Naive thymus-derived CD4-positive, alpha-beta T cell (primary cell): ENCODE measurements around the gene TMEM132D. TPM values are rescaled to one million over a fixed set of nuclear protein-coding genes. Genes with fewer than 3 reads are reported as not detected.
"Not testable (repeated sequence)": the region's sequence is repeated elsewhere in the genome, so short reads cannot be mapped to it uniquely, and the experiment has no call there.

Source experiments
- ATAC-seq: fragments of 150-1000 bp; cut with Tn5 transposase; 2 replicates; pipeline ENCODE4 v1.10.0; 2021; ENCODE audit warnings: mild to moderate bottlenecking, moderate library complexity
- CTCF ChIA-PET: fragments of 350-600 bp; sonication (Branson Sonifier 250); formaldehyde crosslinking; loops from one replicate; lab custom pipeline; 2021; ENCODE audit warnings: antibody characterized with exemption; lab: Charles Lee
- POLR2A ChIA-PET: fragments of 350-600 bp; sonication (Branson Sonifier 250); formaldehyde crosslinking; loops from one replicate; lab custom pipeline; 2021; ENCODE audit warnings: antibody characterized with exemption, inconsistent platforms; lab: Charles Lee
- DNase-seq, 9 donors: peaks; one replicate each; pipeline versions ENCODE4 v3.0.0 to v3.0.0-alpha.2; 2020 to 2022; ENCODE audit warnings: mixed read lengths in 1 of 9
- H3K27ac ChIP-seq: one replicate; pipeline ENCODE4 v1.7.0; 2013; ENCODE audit warnings: mild to moderate bottlenecking, low read depth, low read length, moderate library complexity
- H3K27me3 ChIP-seq, 2 donors: one replicate each; pipeline ENCODE4 v1.7.0; 2013; ENCODE audit warnings: low read length in 2 of 2, mild to moderate bottlenecking in 2 of 2, moderate library complexity in 2 of 2; ENCODE audit not compliant: control insufficient read depth in 2 of 2, insufficient read depth in 2 of 2
- H3K36me3 ChIP-seq, 3 experiments: 1 replicate in 2 of 3; 2 replicates in 1 of 3; pipeline ENCODE4 v1.7.0; 2013; ENCODE audit warnings: low read length in 3 of 3, mild to moderate bottlenecking in 3 of 3, moderate library complexity in 1 of 3; ENCODE audit not compliant: insufficient read depth in 3 of 3, control insufficient read depth in 2 of 3
- H3K4me1 ChIP-seq, 2 donors: one replicate each; pipeline ENCODE4 v1.7.0; 2013; ENCODE audit warnings: low read length in 2 of 2, mild to moderate bottlenecking in 2 of 2, moderate library complexity in 1 of 2; ENCODE audit not compliant: control insufficient read depth in 2 of 2, insufficient read depth in 2 of 2
- H3K4me3 ChIP-seq: 2 replicates; pipeline ENCODE4 v1.7.0; 2013; ENCODE audit warnings: mild to moderate bottlenecking, low read length
- H3K9me3 ChIP-seq, 3 experiments: 1 replicate in 2 of 3; 2 replicates in 1 of 3; pipeline ENCODE4 v1.7.0; 2013; ENCODE audit warnings: low read length in 3 of 3; ENCODE audit not compliant: control insufficient read depth in 2 of 3
- H3K27ac Mint-ChIP-seq, 9 donors: one replicate each; pipeline ENCODE4 v1.8.0; 2020 to 2022; ENCODE audit warnings: mixed read lengths in 9 of 9, mild to moderate bottlenecking in 8 of 9, moderate library complexity in 5 of 9, inconsistent platforms in 2 of 9
- H3K27me3 Mint-ChIP-seq, 5 donors: one replicate each; pipeline ENCODE4 v1.8.0; 2021 to 2022; ENCODE audit warnings: mixed read lengths in 5 of 5, mild to moderate bottlenecking in 1 of 5
- H3K36me3 Mint-ChIP-seq, 5 donors: one replicate each; pipeline ENCODE4 v1.8.0; 2020 to 2022; ENCODE audit warnings: mixed read lengths in 5 of 5, mild to moderate bottlenecking in 3 of 5, inconsistent platforms in 1 of 5
- H3K4me1 Mint-ChIP-seq, 7 donors: one replicate each; pipeline ENCODE4 v1.8.0; 2020 to 2022; ENCODE audit warnings: mixed read lengths in 7 of 7, mild to moderate bottlenecking in 3 of 7, inconsistent platforms in 1 of 7
- H3K4me3 Mint-ChIP-seq, 10 donors: one replicate each; pipeline ENCODE4 v1.8.0; 2020 to 2022; ENCODE audit warnings: mild to moderate bottlenecking in 10 of 10, mixed read lengths in 10 of 10, moderate library complexity in 6 of 10, inconsistent platforms in 2 of 10
- H3K9me3 Mint-ChIP-seq, 11 donors: one replicate each; pipeline ENCODE4 v1.8.0; 2020 to 2022; ENCODE audit warnings: mixed read lengths in 11 of 11, mild to moderate bottlenecking in 4 of 11, inconsistent platforms in 1 of 11, moderate library complexity in 1 of 11
- intact Hi-C, 2 donors: fragments of 100-400 bp; cut with micrococcal nuclease; formaldehyde crosslinking; loops; one replicate each; pipeline ENCODE4 v1.15.1; 2023
- polyA plus RNA-seq, 2 donors: library from polyadenylated mRNA; unstranded; fragments of 300-500 nt; fragmentation: Illumina TruSeq; gene quantifications; one replicate each; pipeline ENCODE4 v1.2.3, GENCODE V29; 2021
- total RNA-seq, 6 experiments: library from RNA in 5 of 6; stranded (reverse) in 5 of 6; gene quantifications; 1 replicate in 5 of 6; 2 replicates in 1 of 6; pipeline ENCODE4 v1.2.3 and lab custom pipeline; 2021 to 2026

The TMEM132D gene
- total and polyA plus RNA-seq, 7 experiments from 2014 or later, result not detected

DNA sequence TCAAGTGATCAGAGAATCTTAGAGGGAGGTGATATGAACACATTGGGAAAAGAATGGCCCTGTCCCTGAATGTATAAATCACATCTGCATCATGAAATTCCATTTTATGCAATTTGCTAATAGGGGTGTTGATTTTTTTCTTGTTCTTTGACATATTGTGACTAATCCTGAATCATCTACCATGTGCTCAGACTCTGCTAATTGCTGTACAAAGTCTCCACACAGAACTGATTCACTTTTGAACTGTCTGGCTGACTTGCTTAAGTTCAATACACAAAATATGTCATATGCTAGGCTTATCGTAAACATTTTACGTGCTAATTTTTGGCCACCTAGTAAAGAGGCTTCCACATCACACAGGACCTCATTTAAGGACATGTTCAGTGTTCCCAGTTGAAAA, 2.6 kb downstream of the TMEM132D start:
- no peaks in the 10 kb centered on the region for H3K36me3 Mint-ChIP-seq
- H3K4me3 Mint-ChIP-seq, result no peak overlapping the region
- ChIA-PET CTCF (no interaction called here), POLR2A (no interaction called here)
- intact Hi-C loops, result no loop called here
- Histone ChIP-seq H3K4me1 (no peaks in the 10 kb centered on the region), H3K27me3 (no peaks in the 10 kb centered on the region), H3K9me3 (no peaks in the 10 kb centered on the region), H3K4me3 (no peak overlapping the region), H3K36me3 (no peaks in the 10 kb centered on the region), H3K27ac (no peak overlapping the region)
- no peak overlapping the region for H3K27ac Mint-ChIP-seq
- no peak for DNase-seq
- H3K27me3 Mint-ChIP-seq, result peaks cover 32 to 53% (median 40%) of the 10 kb centered on the region in 5 donors
- H3K9me3 Mint-ChIP-seq, result peaks cover 0 to 12% (median 0%) of the 10 kb centered on the region in 11 donors
- H3K4me1 Mint-ChIP-seq, result no peaks in the 10 kb centered on the region
- no peak for ATAC-seq

GRCh38 chr12:129900306-129900705, 3.5 kb downstream of the TMEM132D start:
- H3K36me3 ChIP-seq, result no peaks in the 10 kb centered on the region
- no peaks in the 10 kb centered on the region for H3K9me3 ChIP-seq
- H3K4me1 Mint-ChIP-seq, result no peaks in the 10 kb centered on the region
- H3K27ac ChIP-seq, result no peak overlapping the region
- H3K4me1 ChIP-seq, result no peaks in the 10 kb centered on the region
- intact Hi-C loops, result no loop called here
- peaks cover 0 to 11% (median 0%) of the 10 kb centered on the region in 11 donors for H3K9me3 Mint-ChIP-seq
- ATAC-seq (no peak), DNase-seq (no peak)
- ChIA-PET CTCF (no interaction called here), POLR2A (no interaction called here)
- H3K27me3 ChIP-seq, result no peaks in the 10 kb centered on the region
- peaks cover 30 to 45% (median 32%) of the 10 kb centered on the region in 5 donors for H3K27me3 Mint-ChIP-seq
- H3K4me3 ChIP-seq, result no peak overlapping the region
- no peak overlapping the region for H3K27ac Mint-ChIP-seq
- no peak overlapping the region for H3K4me3 Mint-ChIP-seq
- H3K36me3 Mint-ChIP-seq, result no peaks in the 10 kb centered on the region

GRCh38 chr12:129899045-129899444, 4.8 kb downstream of the TMEM132D start:
- H3K27ac Mint-ChIP-seq, result not testable (repeated sequence)

GRCh38 chr12:129893691-129894090, 10.1 kb downstream of the TMEM132D start:
- Histone ChIP-seq H3K4me1 (no peaks in the 10 kb centered on the region), H3K27ac (no peak overlapping the region), H3K36me3 (no peaks in the 10 kb centered on the region), H3K4me3 (no peak overlapping the region), H3K9me3 (no peaks in the 10 kb centered on the region), H3K27me3 (no peaks in the 10 kb centered on the region)
- DNase-seq (no peak), ATAC-seq (no peak)
- H3K9me3 Mint-ChIP-seq, result peaks cover 0 to 10% (median 2%) of the 10 kb centered on the region in 11 donors
- H3K4me1 Mint-ChIP-seq, result no peaks in the 10 kb centered on the region
- CTCF ChIA-PET, result no interaction called here
- intact Hi-C loops, result no loop called here
- H3K27ac Mint-ChIP-seq, result no peak overlapping the region
- H3K27me3 Mint-ChIP-seq, result peaks cover 0 to 27% (median 0%) of the 10 kb centered on the region in 5 donors
- POLR2A ChIA-PET, result no interaction called here
- no peaks in the 10 kb centered on the region for H3K36me3 Mint-ChIP-seq
- no peak overlapping the region for H3K4me3 Mint-ChIP-seq

More at GRCh38 chr12:129899045-129899444, 4.8 kb downstream of the TMEM132D start:
- H3K4me3 ChIP-seq, ATAC-seq, H3K36me3 Mint-ChIP-seq, H3K4me1 ChIP-seq, H3K4me1 Mint-ChIP-seq, H3K36me3 ChIP-seq, H3K4me3 Mint-ChIP-seq, H3K27me3 ChIP-seq, POLR2A ChIA-PET, H3K9me3 Mint-ChIP-seq, H3K27ac ChIP-seq, CTCF ChIA-PET, H3K9me3 ChIP-seq, DNase-seq, intact Hi-C loops: not testable (repeated sequence)
- H3K27me3 Mint-ChIP-seq, result peaks cover 20 to 41% (median 23%) of the 10 kb centered on the region in 5 donors

- Histone ChIP-seq H3K27ac (no peak overlapping the region), H3K9me3 (no peaks in the 10 kb centered on the region), H3K27me3 (no peaks in the 10 kb centered on the region), H3K4me3 (no peak overlapping the region), H3K36me3 (no peaks in the 10 kb centered on the region), H3K4me1 (no peaks in the 10 kb centered on the region)
- H3K4me1 Mint-ChIP-seq, result no peaks in the 10 kb centered on the region
- no peaks in the 10 kb centered on the region for H3K36me3 Mint-ChIP-seq
- DNase-seq, result no peak
- peaks cover 0 to 6% (median 0%) of the 10 kb centered on the region in 11 donors for H3K9me3 Mint-ChIP-seq
- intact Hi-C loops, result no loop called here
- H3K27me3 Mint-ChIP-seq, result peaks cover 0 to 14% (median 1%) of the 10 kb centered on the region in 5 donors
- CTCF ChIA-PET, result no interaction called here
- H3K27ac Mint-ChIP-seq, result no peak overlapping the region
- H3K4me3 Mint-ChIP-seq, result no peak overlapping the region
- POLR2A ChIA-PET, result no interaction called here
- ATAC-seq, result no peak
Observed at GRCh38 chr12:129887101-129887500, 16.7 kb downstream of the TMEM132D start.

DNA sequence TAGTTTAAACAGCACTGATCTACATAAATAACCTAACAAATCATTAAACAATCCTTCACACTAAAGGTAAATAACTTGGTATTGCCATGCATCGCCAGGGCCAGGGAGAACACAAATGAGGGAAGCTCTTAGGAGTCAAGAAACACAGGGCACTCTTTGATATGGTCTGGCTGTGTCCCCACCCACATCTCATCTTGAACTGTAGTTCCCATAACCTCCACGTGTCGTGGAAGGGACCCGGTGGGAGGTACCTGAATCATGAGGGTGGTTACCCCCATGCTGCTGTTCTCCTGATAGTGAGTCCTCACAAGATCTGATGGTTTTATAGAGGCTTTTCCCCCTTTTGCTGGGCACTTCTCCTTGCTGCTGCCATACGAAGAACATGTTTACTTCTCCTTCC, 17.3 kb downstream of the TMEM132D start:
- ATAC-seq, result no peak

DNA sequence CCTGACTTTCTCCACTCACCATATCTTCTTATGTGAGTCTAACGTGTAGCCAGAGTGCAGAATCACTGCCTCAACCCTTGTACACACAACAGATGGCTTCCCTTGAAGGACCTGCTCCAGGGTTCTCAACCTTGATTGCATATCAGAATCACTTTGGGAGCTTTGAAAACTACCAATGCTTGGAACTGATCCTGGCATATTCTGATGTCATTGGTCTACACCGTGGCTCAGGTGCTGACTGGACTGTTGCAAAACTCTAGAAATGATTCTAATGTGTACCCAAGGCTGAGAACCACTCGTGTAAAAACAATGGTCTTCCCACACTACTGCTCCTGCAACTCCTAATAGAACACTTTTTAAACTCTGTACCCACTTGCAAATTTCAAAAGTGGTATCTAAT, 18.5 kb downstream of the TMEM132D start:
- ChIA-PET CTCF (no interaction called here), POLR2A (no interaction called here)
- no peaks in the 10 kb centered on the region for H3K4me1 Mint-ChIP-seq
- Histone ChIP-seq H3K4me3 (no peak overlapping the region), H3K9me3 (no peaks in the 10 kb centered on the region), H3K27ac (no peak overlapping the region), H3K4me1 (no peaks in the 10 kb centered on the region), H3K36me3 (no peaks in the 10 kb centered on the region), H3K27me3 (no peaks in the 10 kb centered on the region)
- peaks cover 0 to 13% (median 9%) of the 10 kb centered on the region in 5 donors for H3K27me3 Mint-ChIP-seq
- DNase-seq (no peak), ATAC-seq (no peak)
- peaks cover 0 to 4% (median 0%) of the 10 kb centered on the region in 11 donors for H3K9me3 Mint-ChIP-seq
- H3K27ac Mint-ChIP-seq, result no peak overlapping the region
- intact Hi-C loops, result no loop called here
- no peak overlapping the region for H3K4me3 Mint-ChIP-seq
- H3K36me3 Mint-ChIP-seq, result no peaks in the 10 kb centered on the region

More for the DNA sequence above, 17.3 kb downstream of the TMEM132D start:
- no peak for DNase-seq
- no peaks in the 10 kb centered on the region for H3K9me3 ChIP-seq
- Mint-ChIP-seq H3K9me3 (peaks cover 0 to 6% (median 0%) of the 10 kb centered on the region in 11 donors), H3K4me1 (no peaks in the 10 kb centered on the region), H3K36me3 (no peaks in the 10 kb centered on the region), H3K27me3 (peaks cover 0 to 15% (median 7%) of the 10 kb centered on the region in 5 donors), H3K4me3 (no peak overlapping the region), H3K27ac (no peak overlapping the region)
- H3K4me1 ChIP-seq, result no peaks in the 10 kb centered on the region
- no peak overlapping the region for H3K27ac ChIP-seq
- intact Hi-C loops, result no loop called here
- no peak overlapping the region for H3K4me3 ChIP-seq
- ChIA-PET POLR2A (no interaction called here), CTCF (no interaction called here)
- no peaks in the 10 kb centered on the region for H3K36me3 ChIP-seq
- H3K27me3 ChIP-seq, result no peaks in the 10 kb centered on the region
